ENCODE data around the gene OBSCN. TPM values are rescaled to one million over a fixed set of nuclear protein-coding genes. Genes with fewer than 3 reads are reported as not detected.

OBSCN gene
- total and polyA plus RNA-seq, 2 donors (not counting 1 experiment from before 2014, with no cell fraction given): 10.0 to 63.9 TPM

DNA sequence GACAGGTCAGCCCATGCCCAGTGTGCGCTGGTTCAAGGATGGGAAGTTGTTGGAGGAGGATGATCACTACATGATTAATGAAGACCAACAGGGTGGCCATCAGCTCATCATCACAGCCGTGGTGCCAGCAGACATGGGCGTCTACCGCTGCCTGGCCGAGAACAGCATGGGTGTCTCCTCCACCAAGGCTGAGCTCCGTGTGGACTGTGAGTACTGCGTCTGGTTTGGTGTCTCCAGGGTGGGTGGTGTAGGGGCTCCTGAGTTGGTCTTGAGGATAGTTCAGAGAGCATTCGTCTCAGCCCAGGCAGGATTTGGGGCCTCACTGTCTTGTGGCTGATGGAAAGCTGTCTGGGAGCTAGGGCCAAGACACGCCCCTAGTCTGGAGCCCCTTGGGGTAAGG is 115.6 kb downstream of the OBSCN start:
- no peak for ATAC-seq (ENCODE audit: low read depth)
- Histone ChIP-seq H3K4me3 (ENCODE audit: control extremely low read depth in 1 of 5, extremely low read depth in 1 of 5, insufficient read depth in 1 of 5, low read depth in 2 of 5, low read length in 4 of 5) (no peak overlapping the region), H3K79me2 (ENCODE audit: control insufficient read depth, insufficient read depth, low read length) (no peaks in the 10 kb centered on the region), H3K4me2 (replicated peaks; ENCODE audit: low read depth, low read length, poor library complexity, severe bottlenecking) (no peak overlapping the region), H3K36me3 (replicated peaks in 1 of 2; ENCODE audit: control extremely low read depth in 1 of 2, control insufficient read depth in 1 of 2, extremely low read depth in 1 of 2, insufficient read depth in 2 of 2, low read length in 1 of 2) (peaks cover 0 to 8% of the 10 kb centered on the region in 2 experiments), H3K9ac (ENCODE audit: low read length) (no peak overlapping the region), H3K4me1 (ENCODE audit: control insufficient read depth in 2 of 2, insufficient read depth in 2 of 2, low read length in 2 of 2) (no peaks in the 10 kb centered on the region), H3K27ac (ENCODE audit: low read length in 2 of 2) (no peak overlapping the region), H3K27me3 (replicated peaks in 1 of 4; ENCODE audit: control extremely low read depth in 1 of 4, control insufficient read depth in 3 of 4, insufficient read depth in 4 of 4, low read length in 3 of 4) (no peaks in the 10 kb centered on the region), H3K9me3 (ENCODE audit: control extremely low read depth in 1 of 3, control insufficient read depth in 2 of 3, insufficient read depth in 1 of 3, low read length in 2 of 3) (no peaks in the 10 kb centered on the region), H2AFZ (ENCODE audit: insufficient read depth, low read depth, low read length, poor library complexity, severe bottlenecking) (no peak overlapping the region), H4K20me1 (ENCODE audit: control insufficient read depth, insufficient read depth, low read length, poor library complexity, severe bottlenecking) (no peaks in the 10 kb centered on the region)
- intact Hi-C loops (cut with micrococcal nuclease): no loop called here
- Mint-ChIP-seq H3K9me3 (ENCODE audit: insufficient read depth) (peaks cover 5% of the 10 kb centered on the region), H3K27ac (no peak overlapping the region), H3K4me3 (no peak overlapping the region), H3K4me1 (no peaks in the 10 kb centered on the region), H3K27me3 (no peaks in the 10 kb centered on the region)
- ChIA-PET POLR2A (no interaction called here), CTCF (no interaction called here)
- TF ChIP-seq EZH2 (IDR thresholded peaks at IDR 0.05; ENCODE audit: borderline replicate concordance, insufficient read depth, low read depth, low read length, poor library complexity, severe bottlenecking): no peak
- TF ChIP-seq CTCF (IDR thresholded peaks at IDR 0.05): no peak
- DNase-seq: no peak
- 96% methylated on average over 9 of the region's 9 CpGs for WGBS (ENCODE audit: insufficient coverage)

DNA sequence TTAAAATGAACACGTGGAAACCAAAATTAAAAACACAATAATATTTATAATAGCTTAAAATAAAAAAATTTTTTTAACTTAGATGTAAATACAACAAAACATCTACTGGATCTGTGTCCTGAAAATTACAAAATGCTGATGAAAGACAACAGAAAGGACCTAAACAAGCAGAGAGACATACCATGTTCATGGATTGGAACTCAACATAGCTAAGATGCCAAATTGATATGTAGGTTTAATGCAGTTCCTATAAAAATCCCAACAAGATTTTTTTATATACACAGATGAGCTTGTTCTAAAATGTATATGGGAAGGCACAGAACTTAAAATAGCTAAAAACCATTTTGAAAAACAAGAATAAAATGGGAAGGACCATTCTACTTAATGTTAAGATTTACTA is 117.4 kb downstream of the OBSCN start:
- H3K27me3 Mint-ChIP-seq: no peaks in the 10 kb centered on the region
- no CpG with 5 or more reads among the region's 1 CpG for WGBS (ENCODE audit: insufficient coverage)
- intact Hi-C loops (cut with micrococcal nuclease): no loop called here

More for the DNA sequence above, 117.4 kb downstream of the OBSCN start:
- no peak overlapping the region for H3K4me3 Mint-ChIP-seq
- H3K9ac ChIP-seq (ENCODE audit: low read length): no peak overlapping the region
- no peak overlapping the region for H3K4me2 ChIP-seq (replicated peaks; ENCODE audit: low read depth, low read length, poor library complexity, severe bottlenecking)
- H3K27ac ChIP-seq (ENCODE audit: low read length in 2 of 2): no peak overlapping the region
- H3K27me3 ChIP-seq (replicated peaks in 1 of 4; ENCODE audit: control extremely low read depth in 1 of 4, control insufficient read depth in 3 of 4, insufficient read depth in 4 of 4, low read length in 3 of 4): no peaks in the 10 kb centered on the region
- H3K79me2 ChIP-seq (ENCODE audit: control insufficient read depth, insufficient read depth, low read length): no peaks in the 10 kb centered on the region
- no peak overlapping the region for H2AFZ ChIP-seq (ENCODE audit: insufficient read depth, low read depth, low read length, poor library complexity, severe bottlenecking)
- no peak overlapping the region for H3K4me3 ChIP-seq (ENCODE audit: control extremely low read depth in 1 of 5, extremely low read depth in 1 of 5, insufficient read depth in 1 of 5, low read depth in 2 of 5, low read length in 4 of 5)
- peaks cover 5% of the 10 kb centered on the region for H3K9me3 Mint-ChIP-seq (ENCODE audit: insufficient read depth)
- ATAC-seq (ENCODE audit: low read depth): no peak
- POLR2A ChIA-PET: no interaction called here
- peaks cover 0 to 3% of the 10 kb centered on the region in 2 experiments for H3K36me3 ChIP-seq (replicated peaks in 1 of 2; ENCODE audit: control extremely low read depth in 1 of 2, control insufficient read depth in 1 of 2, extremely low read depth in 1 of 2, insufficient read depth in 2 of 2, low read length in 1 of 2)
- TF ChIP-seq CTCF (IDR thresholded peaks at IDR 0.05) (no peak), EZH2 (IDR thresholded peaks at IDR 0.05; ENCODE audit: borderline replicate concordance, insufficient read depth, low read depth, low read length, poor library complexity, severe bottlenecking) (no peak)
- no peaks in the 10 kb centered on the region for H3K4me1 ChIP-seq (ENCODE audit: control insufficient read depth in 2 of 2, insufficient read depth in 2 of 2, low read length in 2 of 2)
- H4K20me1 ChIP-seq (ENCODE audit: control insufficient read depth, insufficient read depth, low read length, poor library complexity, severe bottlenecking): no peaks in the 10 kb centered on the region
- CTCF ChIA-PET: no interaction called here
- no peak overlapping the region for H3K27ac Mint-ChIP-seq
- no peaks in the 10 kb centered on the region for H3K4me1 Mint-ChIP-seq
- DNase-seq: no peak
- no peaks in the 10 kb centered on the region for H3K9me3 ChIP-seq (ENCODE audit: control extremely low read depth in 1 of 3, control insufficient read depth in 2 of 3, insufficient read depth in 1 of 3, low read length in 2 of 3)
